GM12873 (cell line): ENCODE results near the gene TNS1.

ENCODE experiments used
- CTCF ChIP-seq: IDR thresholded peaks from 2 replicates; pipeline ENCODE4 v1.5.1; 2012; ENCODE audit warnings: low read depth, mild to moderate bottlenecking, moderate library complexity, low read length, control low read depth; ENCODE audit not compliant: insufficient read depth; ENCODE audit errors: missing control alignments

Gene TNS1

GRCh38 chr2:217853301-217853881, 149.4 kb downstream of the TNS1 start:
- no peak for TF ChIP-seq CTCF

- TF ChIP-seq CTCF = no peak
These were observed 150.1 kb downstream of the TNS1 start for GRCh38 chr2:217852555-217853211.

DNA sequence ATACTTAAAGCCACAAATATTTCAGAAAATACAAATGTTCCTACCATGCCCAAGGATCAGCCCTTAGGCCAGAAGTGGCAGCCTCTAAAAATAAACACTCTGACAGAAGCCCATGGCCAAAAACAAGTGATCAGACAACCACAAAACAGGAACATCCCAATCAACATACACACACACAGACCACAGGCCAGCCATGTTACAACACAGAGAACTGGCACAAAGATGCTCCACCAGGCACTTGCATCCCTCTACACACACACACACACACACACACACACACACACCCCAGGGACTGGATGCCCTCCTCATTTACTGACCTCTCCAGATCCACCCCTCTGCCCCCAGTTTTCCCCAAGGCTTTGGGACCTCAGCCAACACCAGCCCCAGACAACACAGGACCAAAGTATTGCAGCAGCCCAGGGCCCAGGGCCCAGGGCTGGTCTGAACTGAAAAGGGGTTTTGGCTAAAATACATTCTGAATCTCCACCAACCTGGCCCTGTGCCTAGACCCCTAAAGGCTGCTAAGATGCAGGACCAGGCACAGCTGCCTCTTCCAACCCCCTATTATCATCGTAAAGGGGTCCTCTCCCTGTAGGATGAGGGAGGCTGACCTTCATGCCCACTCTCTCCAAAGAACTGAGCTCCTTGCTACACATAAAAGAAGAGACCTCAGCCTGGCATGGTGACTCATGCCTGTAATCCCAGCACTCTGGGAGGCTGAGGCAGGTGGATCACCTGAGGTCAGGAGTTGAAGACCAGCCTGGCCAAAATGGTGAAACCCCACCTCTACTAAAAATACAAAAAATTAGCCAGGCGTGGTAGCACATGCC, 151.4 kb downstream of the TNS1 start:
- no peak for TF ChIP-seq CTCF

- TF ChIP-seq CTCF = no peak
These were observed 153.4 kb downstream of the TNS1 start for GRCh38 chr2:217849154-217849975.

DNA sequence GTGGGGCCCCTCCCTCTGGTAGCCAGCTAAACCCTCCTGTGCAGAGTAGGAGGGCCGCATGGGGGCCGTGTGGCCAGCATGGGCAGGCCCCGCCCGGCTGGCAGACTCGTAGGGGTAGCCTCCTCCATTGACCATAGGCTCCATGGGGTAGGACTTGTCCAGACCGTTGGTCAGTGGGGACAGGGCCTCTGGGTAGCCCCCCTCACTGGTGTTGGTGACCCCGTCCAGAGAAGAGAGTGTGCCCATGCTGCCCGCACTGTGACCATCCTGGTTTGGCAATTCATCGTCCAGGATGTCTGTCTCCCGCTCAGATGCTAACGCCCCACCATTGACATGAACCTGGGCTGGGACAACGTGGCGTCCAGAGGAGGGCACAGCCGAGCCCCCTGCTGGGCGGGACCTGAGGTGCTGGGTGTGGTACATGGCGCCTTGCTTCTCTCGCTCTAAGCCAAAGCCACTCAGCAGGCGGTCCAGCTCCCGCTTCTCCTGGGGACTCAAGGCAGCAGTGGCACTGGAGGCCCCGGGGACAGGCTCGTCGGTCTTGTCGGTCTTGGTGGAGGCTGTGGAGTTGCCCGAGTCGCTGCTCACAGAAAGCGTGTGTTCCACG, 154.3 kb downstream of the TNS1 start:
- no peak for TF ChIP-seq CTCF

DNA sequence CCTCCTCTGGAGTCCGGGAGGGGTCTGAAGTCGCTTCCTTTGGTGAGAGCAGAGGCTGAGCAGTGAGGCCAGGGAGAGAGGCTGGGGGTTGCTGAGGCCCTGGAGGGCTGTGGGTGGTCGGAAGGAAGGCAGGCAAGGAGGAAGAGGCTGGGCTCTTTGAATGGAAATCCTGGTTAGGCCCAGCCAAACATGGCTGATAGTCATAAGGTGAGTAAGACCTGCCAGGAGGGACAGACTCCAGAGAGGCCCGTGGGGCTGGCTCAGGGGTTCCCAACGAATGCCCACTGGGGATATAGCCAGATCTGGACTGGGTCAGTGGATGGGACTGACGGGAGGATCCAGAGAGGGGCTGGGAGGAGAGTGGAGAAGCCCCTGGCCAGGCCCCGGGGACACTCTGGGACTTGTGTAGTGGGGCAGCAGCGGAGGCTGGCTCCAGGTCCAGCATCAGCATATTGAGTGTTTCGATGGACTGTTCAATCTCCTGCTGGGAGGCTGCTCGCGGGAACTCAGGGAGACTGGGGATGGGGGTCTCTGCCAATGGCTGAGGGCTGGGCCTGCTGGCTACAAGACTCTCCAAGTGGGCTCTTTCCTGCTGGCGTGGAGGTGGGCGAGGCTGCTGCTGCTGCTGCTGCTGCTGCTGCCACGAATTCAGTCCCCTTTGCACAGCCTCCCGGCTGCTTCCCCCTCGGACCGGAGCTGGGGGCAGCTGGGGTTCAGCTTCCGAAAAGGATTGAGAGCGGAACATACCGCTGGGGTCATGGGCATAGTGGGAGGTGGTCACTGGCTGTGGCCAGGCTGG, 155.0 kb downstream of the TNS1 start:
- no peak for TF ChIP-seq CTCF
